GM19240 (cell line): ENCODE measurements around the gene EML3.

Source experiments
- DNase-seq: peaks from one replicate; pipeline ENCODE4 v3.0.0; 2011; ENCODE audit warnings: low spot score; ENCODE audit not compliant: insufficient read length

The EML3 gene

DNA sequence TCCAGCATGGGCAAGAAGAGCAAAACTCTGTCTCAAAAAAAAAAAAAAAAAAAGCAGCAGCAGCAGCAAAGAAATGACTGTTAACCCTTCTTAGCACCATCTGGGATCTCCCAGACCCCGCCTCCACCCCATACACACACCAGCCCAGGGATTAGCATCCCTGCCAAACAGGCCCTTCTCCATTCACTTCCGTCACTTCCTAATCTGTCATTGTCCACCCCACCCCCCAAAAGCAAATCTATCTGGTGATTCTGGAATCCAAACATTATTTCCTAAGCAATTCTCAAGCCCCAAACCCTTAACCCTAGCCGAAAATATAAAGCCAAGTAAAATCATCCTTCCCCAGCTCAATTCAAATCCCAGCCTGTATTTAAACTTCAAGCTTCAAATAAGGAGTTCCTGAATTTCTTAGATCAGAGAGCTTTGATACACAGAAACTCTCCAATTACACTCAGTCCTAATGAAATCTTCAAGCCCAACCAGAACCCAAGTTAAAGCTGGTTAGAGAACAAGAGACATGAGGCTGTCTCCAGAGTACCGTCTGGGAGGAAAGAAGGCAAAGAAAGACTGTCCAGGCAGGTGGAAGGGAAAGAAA lies 60.0 kb downstream of the EML3 start:
- no peak for DNase-seq
